ENCODE results near the gene TBC1D22A.

The TBC1D22A gene

DNA sequence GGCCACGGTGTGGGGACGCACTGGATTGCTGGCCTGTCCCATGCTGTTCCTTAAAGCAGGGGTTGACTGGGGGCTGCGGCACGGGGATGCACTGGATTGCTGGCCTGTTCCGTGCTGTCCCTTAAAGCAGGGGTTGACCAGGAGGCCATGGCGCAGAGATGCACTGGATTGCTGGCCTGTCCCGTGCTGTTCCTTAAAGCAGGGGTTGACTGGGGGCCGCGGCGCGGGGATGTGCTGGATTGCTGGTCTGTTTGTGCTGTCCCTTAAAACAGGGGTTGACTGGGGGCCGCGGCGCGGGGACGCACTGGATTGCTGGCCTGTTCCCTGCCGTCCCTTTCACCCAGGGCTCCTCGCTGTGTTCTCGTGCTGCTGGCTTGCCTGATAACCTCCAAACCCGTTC, 383.4 kb downstream of the TBC1D22A start:
- DNase-seq (ENCODE audit: low read depth) = no peak
- no peak overlapping the region for H3K4me3 ChIP-seq (ENCODE audit: low read length)
- TF ChIP-seq, protein P1, sequence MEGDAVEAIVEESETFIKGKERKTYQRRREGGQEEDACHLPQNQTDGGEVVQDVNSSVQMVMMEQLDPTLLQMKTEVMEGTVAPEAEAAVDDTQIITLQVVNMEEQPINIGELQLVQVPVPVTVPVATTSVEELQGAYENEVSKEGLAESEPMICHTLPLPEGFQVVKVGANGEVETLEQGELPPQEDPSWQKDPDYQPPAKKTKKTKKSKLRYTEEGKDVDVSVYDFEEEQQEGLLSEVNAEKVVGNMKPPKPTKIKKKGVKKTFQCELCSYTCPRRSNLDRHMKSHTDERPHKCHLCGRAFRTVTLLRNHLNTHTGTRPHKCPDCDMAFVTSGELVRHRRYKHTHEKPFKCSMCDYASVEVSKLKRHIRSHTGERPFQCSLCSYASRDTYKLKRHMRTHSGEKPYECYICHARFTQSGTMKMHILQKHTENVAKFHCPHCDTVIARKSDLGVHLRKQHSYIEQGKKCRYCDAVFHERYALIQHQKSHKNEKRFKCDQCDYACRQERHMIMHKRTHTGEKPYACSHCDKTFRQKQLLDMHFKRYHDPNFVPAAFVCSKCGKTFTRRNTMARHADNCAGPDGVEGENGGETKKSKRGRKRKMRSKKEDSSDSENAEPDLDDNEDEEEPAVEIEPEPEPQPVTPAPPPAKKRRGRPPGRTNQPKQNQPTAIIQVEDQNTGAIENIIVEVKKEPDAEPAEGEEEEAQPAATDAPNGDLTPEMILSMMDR (IDR thresholded peaks at IDR 0.05; ENCODE audit: insufficient read depth, low read depth, low read length, missing control alignments) = no peak

DNA sequence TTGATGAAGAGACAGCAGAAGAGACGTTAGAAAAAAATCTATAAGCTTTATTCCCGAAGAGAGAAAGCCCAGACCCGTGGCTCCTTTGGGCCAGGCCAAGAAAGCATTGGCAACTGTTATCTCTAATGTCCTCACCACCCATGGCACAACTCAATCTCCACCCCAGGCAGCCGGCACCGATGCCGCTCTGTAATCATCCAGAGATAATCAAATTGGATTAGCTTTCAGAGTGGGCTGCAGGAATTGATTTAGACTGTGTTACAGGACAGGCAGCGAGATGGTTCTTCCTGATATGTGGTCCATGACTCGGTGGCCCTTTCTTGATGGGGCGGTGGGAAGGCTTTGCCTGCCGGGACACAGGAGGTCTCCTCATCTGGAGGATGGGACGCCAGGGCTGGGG, 383.9 kb downstream of the TBC1D22A start:
- DNase-seq (ENCODE audit: low read depth) = no peak
- TF ChIP-seq, protein P1 (IDR thresholded peaks at IDR 0.05; ENCODE audit: insufficient read depth, low read depth, low read length, missing control alignments) = no peak
- no peak overlapping the region for H3K4me3 ChIP-seq (ENCODE audit: low read length)

DNA sequence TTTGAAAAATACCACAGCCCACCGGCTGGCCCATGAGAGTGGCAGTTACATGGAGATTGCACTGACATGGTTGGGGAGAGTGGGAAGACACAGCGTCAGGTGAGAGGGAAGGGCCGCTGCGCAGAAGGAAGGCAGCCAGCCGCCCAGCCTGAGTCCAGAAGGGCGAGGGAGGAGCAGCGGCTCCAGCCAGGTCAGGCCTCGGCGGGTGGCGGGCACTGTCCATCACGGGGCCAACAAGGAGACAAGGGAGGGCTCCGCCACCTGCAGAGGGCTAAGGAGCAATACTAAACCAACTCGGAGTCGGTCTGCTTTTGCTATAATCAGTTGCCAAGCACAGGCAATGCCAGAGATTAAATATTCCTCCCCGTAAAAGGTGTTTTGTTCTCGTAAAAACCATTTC, 384.5 kb downstream of the TBC1D22A start:
- H3K4me3 ChIP-seq (ENCODE audit: low read length) = no peak overlapping the region
- TF ChIP-seq, protein P1 (IDR thresholded peaks at IDR 0.05; ENCODE audit: insufficient read depth, low read depth, low read length, missing control alignments) = no peak
- no peak for DNase-seq (ENCODE audit: low read depth)

DNA sequence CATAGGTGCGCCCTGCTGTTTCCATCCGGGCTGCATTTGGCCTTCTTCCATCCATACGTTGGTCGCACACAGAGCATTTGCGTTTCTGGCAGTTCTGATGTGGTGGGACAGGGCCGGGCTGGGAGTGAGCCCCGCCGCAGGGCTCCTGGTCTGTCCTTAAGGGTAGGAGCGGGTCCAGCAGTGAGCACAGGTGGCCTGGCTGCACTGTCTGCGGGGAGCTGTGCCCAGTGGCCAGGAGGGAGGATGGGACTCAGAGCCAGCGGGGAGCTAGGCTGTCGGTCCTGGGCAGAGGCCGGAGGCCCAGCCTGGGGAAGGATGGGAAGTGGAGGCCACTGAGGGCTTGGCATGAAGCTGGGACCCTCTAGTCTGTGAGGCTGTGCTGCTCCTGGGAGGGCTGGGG, 385.1 kb downstream of the TBC1D22A start:
- no peak for DNase-seq (ENCODE audit: low read depth)
- no peak overlapping the region for H3K4me3 ChIP-seq (ENCODE audit: low read length)
- TF ChIP-seq, protein P1 (IDR thresholded peaks at IDR 0.05; ENCODE audit: insufficient read depth, low read depth, low read length, missing control alignments) = no peak

DNA sequence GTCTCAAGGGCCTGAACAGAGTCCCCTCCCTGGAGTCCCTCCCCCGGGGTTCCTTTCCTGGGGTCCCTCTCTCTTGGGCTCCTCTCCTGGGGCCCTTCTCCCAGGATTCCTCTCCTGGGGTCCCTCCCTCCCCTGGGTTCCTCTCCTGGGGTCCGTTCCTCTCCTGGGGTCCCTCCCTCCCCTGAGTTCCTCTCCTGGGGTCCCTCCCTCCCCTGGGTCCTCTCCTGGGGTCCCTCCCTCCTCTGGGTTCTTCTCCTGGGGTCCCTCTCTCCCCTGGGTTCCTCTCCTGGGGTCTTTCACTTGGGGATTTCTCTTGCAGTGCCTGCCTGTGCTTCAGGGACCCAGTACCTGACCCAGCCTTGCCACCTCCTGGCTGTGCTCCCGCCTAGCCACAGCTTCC, 386.1 kb downstream of the TBC1D22A start:
- H3K4me3 ChIP-seq (ENCODE audit: low read length) = no peak overlapping the region
- DNase-seq (ENCODE audit: low read depth) = no peak
- TF ChIP-seq, protein P1 (IDR thresholded peaks at IDR 0.05; ENCODE audit: insufficient read depth, low read depth, low read length, missing control alignments) = no peak

DNA sequence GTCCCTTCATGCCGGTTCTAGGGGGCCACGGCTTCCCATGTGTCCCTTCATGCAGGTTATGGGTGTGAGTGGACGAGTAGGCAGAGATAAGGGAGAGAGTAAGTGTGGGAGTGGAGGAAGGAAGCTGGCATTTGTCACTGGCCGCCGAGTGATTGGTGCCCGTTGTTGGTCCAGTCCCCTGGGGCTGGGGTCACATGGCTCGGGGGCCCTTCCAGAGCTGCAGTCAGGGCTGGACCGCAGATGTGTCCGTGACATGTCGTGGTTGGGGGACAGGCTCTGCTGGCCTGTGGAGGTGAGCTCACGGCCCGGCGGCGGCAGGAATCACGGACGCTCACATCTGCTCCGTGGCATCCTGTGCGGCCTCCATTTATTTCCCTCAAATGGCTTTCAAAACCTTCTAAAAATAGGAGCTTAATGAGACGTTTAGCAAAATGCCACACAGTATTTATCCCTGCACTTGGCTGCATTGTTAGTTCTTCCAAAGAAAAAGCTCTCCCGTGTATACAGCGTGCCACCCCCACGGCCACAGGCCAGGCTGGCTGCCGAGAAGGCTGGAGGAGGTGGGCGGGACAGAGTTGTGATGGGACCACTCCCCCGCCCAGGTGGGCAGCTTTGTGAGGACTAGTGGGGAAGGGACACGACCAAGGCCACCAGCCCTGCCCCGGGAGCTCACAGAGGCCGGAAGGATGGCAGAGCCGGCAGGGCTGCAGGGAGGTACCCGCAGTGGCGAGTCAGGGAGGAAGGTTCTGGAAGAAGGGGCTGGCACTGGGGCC, 386.7 kb downstream of the TBC1D22A start:
- TF ChIP-seq, protein P1 (IDR thresholded peaks at IDR 0.05; ENCODE audit: insufficient read depth, low read depth, low read length, missing control alignments) = no peak
- DNase-seq (ENCODE audit: low read depth) = no peak
- H3K4me3 ChIP-seq (ENCODE audit: low read length) = no peak overlapping the region

DNA sequence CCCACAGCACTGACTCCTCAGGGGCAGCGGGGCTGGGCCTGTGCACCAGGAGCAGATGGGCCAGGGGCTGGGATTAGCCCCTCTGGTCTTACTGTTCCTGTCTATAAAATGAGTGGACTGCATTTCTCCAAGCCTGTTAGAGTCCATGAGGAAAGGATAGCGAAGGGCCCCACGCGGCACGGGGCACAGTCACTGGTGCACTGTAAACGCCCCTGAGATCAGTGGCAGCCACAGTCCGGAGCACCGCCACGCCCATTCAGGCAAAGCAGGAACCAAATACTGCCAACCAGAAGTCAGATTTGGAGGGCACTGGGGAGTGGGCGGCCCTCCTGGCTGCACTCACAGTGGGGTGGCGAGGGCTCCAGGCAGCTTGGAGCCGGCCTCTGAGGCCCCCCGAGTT, 387.5 kb downstream of the TBC1D22A start:
- no peak overlapping the region for H3K4me3 ChIP-seq (ENCODE audit: low read length)
- DNase-seq (ENCODE audit: low read depth) = no peak
- TF ChIP-seq, protein P1 (IDR thresholded peaks at IDR 0.05; ENCODE audit: insufficient read depth, low read depth, low read length, missing control alignments) = no peak

Data from epithelial cell of esophagus (primary cell).